OCI-LY7 (cell line): Measurements from ENCODE around the gene ZBTB40. TPM values are rescaled to one million over a fixed set of nuclear protein-coding genes. Genes with fewer than 3 reads are reported as not detected.

Experiments used
- BruUV-seq: library from RNA; stranded (reverse); fragments of 400-500 nt; replicated peaks from 2 replicates; lab custom pipeline; 2021; lab: Mats Ljungman, UMichigan
- CTCF ChIA-PET: fragments of 300-600 bp; sonication (Branson Sonifier 250); formaldehyde crosslinking; loops from one replicate; lab custom pipeline; 2022; ENCODE audit warnings: antibody characterized with exemption; ENCODE audit not compliant: unreplicated experiment; lab: Charles Lee
- POLR2A ChIA-PET: fragments of 300-600 bp; sonication (Branson Sonifier 250); formaldehyde crosslinking; loops from one replicate; lab custom pipeline; 2022; ENCODE audit warnings: antibody characterized with exemption; lab: Charles Lee
- DNase-seq: peaks from one replicate; pipeline ENCODE4 v3.0.0-alpha.2; 2015; ENCODE audit warnings: low spot score
- H2AFZ ChIP-seq: fragments of 200-600 bp; sonication (generic), shearing (Covaris generic); 2 replicates; pipeline ENCODE4 v1.6.1; 2014; ENCODE audit warnings: mild to moderate bottlenecking, antibody characterized with exemption, low read length, moderate library complexity
- H3K27ac ChIP-seq: fragments of 200-600 bp; sonication (generic); 2 replicates; pipeline ENCODE4 v1.5.1; 2014; ENCODE audit warnings: mixed run types, low read depth, mild to moderate bottlenecking, moderate library complexity, low read length, inconsistent platforms; ENCODE audit not compliant: poor library complexity, severe bottlenecking
- H3K36me3 ChIP-seq: fragments of 200-600 bp; sonication (generic); 2 replicates; pipeline ENCODE4 v1.6.1; 2014; ENCODE audit warnings: mild to moderate bottlenecking, antibody characterized with exemption, low read length, moderate library complexity, mixed read lengths; ENCODE audit not compliant: insufficient read depth
- H3K4me1 ChIP-seq: fragments of 200-600 bp; sonication (generic); 2 replicates; pipeline ENCODE4 v1.5.1; 2014; ENCODE audit warnings: mild to moderate bottlenecking, low read length; ENCODE audit not compliant: insufficient read depth, poor library complexity, severe bottlenecking
- H3K4me2 ChIP-seq: fragments of 200-600 bp; sonication (generic); 2 replicates; pipeline ENCODE4 v1.6.1; 2014; ENCODE audit warnings: mild to moderate bottlenecking, low read length
- H3K4me3 ChIP-seq: fragments of 200-600 bp; sonication (generic); 2 replicates; pipeline ENCODE4 v1.5.1; 2014; ENCODE audit warnings: mild to moderate bottlenecking, low read depth, low read length; ENCODE audit not compliant: poor library complexity, severe bottlenecking
- H3K79me2 ChIP-seq: fragments of 200-600 bp; sonication (generic); 2 replicates; pipeline ENCODE4 v1.6.1; 2016; ENCODE audit warnings: low read depth, mild to moderate bottlenecking, low read length, moderate library complexity, mixed read lengths; ENCODE audit not compliant: insufficient read depth
- H3K9me2 ChIP-seq: fragments of 200-600 bp; sonication (generic); 2 replicates; pipeline ENCODE4 v1.6.1; 2016; ENCODE audit warnings: mild to moderate bottlenecking, low read length, mixed read lengths; ENCODE audit not compliant: insufficient read depth
- H3K9me3 ChIP-seq: fragments of 200-600 bp; sonication (generic); 2 replicates; pipeline ENCODE4 v1.6.1; 2014; ENCODE audit warnings: mild to moderate bottlenecking, mixed run types, low read length, mixed read lengths
- H4K20me1 ChIP-seq: fragments of 200-600 bp; sonication (generic); 2 replicates; pipeline ENCODE4 v1.6.1; 2014; ENCODE audit warnings: mild to moderate bottlenecking, antibody characterized with exemption, low read length, moderate library complexity, mixed read lengths; ENCODE audit not compliant: insufficient read depth
- CTCF ChIP-seq: fragments of 200-600 bp; sonication (generic); conservative IDR thresholded peaks from 2 replicates; pipeline ENCODE4 v1.5.1; 2014; ENCODE audit warnings: mild to moderate bottlenecking, antibody characterized with exemption, low read length, moderate library complexity, mixed read lengths
- EZH2phosphoT487 ChIP-seq: fragments of 200-600 bp; sonication (generic); IDR thresholded peaks from 2 replicates; pipeline ENCODE4 v1.6.1; 2018; ENCODE audit warnings: low read depth, borderline replicate concordance, mild to moderate bottlenecking, mixed run types, antibody characterized with exemption, low read length, moderate library complexity, mixed read lengths
- intact Hi-C: fragments of 100-400 bp; cut with micrococcal nuclease; formaldehyde crosslinking; loops from one replicate; pipeline ENCODE4 v1.10.0; 2022; ENCODE audit not compliant: unreplicated experiment
- total RNA-seq, 2 experiments: library from RNA; depleted of rRNA in 1 of 2; stranded (reverse); fragments of >200 nt in 1 of 2; shearing (Covaris generic) in 1 of 2; gene quantifications; 2 replicates each; pipeline ENCODE4 v1.2.3, GENCODE V29; 2014 to 2022

ZBTB40 gene
- total RNA-seq, 2 experiments from 2014 or later, result 16.6 to 17.3 TPM

GRCh38 chr1:22494144-22494543 lies 42.5 kb downstream of the ZBTB40 start:
- H3K4me2 ChIP-seq, result no peak overlapping the region
- no peak for TF ChIP-seq CTCF
- no peak for TF ChIP-seq EZH2phosphoT487
- no peaks in the 10 kb centered on the region for H3K4me1 ChIP-seq
- H2AFZ ChIP-seq, result no peak overlapping the region
- CTCF ChIA-PET, result no interaction called here
- no peak overlapping the region for H3K27ac ChIP-seq
- H3K9me2 ChIP-seq, result no peaks in the 10 kb centered on the region
- no peaks in the 10 kb centered on the region for H4K20me1 ChIP-seq
- no peaks in the 10 kb centered on the region for H3K79me2 ChIP-seq
- intact Hi-C loops, result no loop called here
- DNase-seq, result peak; percentile 4
- no TSS peak for BruUV-seq
- no peak overlapping the region for H3K4me3 ChIP-seq
- POLR2A ChIA-PET, result interaction anchor here (0.6 to 0.8 kb wide), 2 partner anchors 18 to 1392 kb away, joined by 3 read pairs; no protein-coding TSS in a partner anchor
- peaks cover 8% of the 10 kb centered on the region; the same call in 1 of the 2 replicates for H3K36me3 ChIP-seq
- H3K9me3 ChIP-seq, result no peaks in the 10 kb centered on the region

DNA sequence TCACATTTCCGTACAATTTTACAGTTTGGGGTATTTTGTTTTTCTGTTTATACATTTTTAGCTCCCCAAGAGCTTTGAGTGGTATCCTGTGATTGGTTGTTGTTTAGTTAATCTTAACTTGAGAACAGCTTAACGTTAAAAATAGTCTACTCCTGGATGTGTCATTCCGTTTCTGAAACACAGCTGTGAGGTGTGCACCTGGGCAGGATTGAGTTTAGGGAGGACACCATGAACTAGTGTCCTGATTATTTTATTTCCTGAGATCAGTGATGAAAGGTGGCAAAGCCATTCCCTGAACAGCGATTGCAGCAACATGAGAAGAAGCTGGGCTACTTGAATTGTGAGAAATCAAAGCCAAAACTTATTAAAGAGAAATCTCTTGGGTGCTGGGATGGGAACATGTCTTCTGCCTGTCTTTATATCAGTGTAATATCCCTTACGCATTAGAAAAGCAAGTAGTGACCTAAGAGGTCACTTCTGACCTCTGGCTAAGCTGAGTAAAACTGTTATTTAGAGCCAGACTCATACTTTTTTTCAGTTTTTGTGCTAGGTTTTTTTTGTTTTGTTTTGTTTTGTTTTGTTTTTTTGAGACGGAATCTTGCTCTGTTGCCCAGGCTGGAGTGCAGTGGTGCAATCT lies 43.4 kb downstream of the ZBTB40 start:
- H3K9me2 ChIP-seq, result no peaks in the 10 kb centered on the region
- H2AFZ ChIP-seq, result no peak overlapping the region
- intact Hi-C loops, result no loop called here
- CTCF ChIA-PET, result no interaction called here
- BruUV-seq, result no TSS peak
- no peaks in the 10 kb centered on the region for H4K20me1 ChIP-seq
- H3K79me2 ChIP-seq, result no peaks in the 10 kb centered on the region
- peaks cover 8% of the 10 kb centered on the region; the same call in 1 of the 2 replicates for H3K36me3 ChIP-seq
- no peak overlapping the region for H3K4me3 ChIP-seq
- no peak overlapping the region for H3K27ac ChIP-seq
- POLR2A ChIA-PET, result interaction anchor here (0.8 to 1.2 kb wide), 2 partner anchors 9 to 17 kb away, joined by 3 read pairs; no protein-coding TSS in a partner anchor
- no peak for DNase-seq
- no peak for TF ChIP-seq EZH2phosphoT487
- TF ChIP-seq CTCF, result no peak
- no peaks in the 10 kb centered on the region for H3K4me1 ChIP-seq
- H3K9me3 ChIP-seq, result no peaks in the 10 kb centered on the region
- H3K4me2 ChIP-seq, result no peak overlapping the region

DNA sequence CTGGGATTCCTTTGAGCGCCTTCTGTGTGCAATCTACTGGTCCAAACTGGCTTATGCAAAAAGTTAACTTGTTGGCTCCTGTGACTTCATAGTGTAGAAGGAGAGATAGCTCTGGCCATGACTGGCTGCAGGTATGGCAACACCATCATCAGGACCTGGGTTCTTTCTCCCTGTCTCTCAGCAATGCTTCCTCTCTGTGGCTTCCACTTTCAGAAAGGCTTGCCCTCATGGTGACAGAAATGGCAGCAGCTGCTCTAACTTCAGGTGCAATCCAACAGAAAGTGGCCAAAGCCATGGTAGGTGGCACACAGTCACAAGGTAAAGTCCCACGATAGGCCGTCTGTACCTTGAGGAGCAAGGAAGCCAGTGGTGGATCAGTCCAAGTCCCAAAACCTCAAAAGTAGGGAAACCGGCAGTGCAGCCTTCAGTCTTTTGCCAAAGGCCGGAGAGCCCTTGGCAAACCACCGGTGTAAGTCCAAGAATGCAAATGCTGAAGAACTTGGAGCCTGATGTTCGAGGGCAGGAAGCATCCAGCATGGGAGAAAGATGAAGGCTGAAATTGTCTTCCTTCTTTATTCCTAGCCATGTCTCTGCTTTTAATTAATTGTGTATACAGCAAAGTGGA lies 45.0 kb downstream of the ZBTB40 start:
- no peaks in the 10 kb centered on the region for H3K9me3 ChIP-seq
- H3K4me2 ChIP-seq, result no peak overlapping the region
- H3K27ac ChIP-seq, result no peak overlapping the region
- intact Hi-C loops, result no loop called here
- no peak for TF ChIP-seq CTCF
- no peak for TF ChIP-seq EZH2phosphoT487
- H2AFZ ChIP-seq, result no peak overlapping the region
- H4K20me1 ChIP-seq, result no peaks in the 10 kb centered on the region
- H3K79me2 ChIP-seq, result no peaks in the 10 kb centered on the region
- BruUV-seq, result no TSS peak
- no peaks in the 10 kb centered on the region for H3K4me1 ChIP-seq
- no peaks in the 10 kb centered on the region for H3K9me2 ChIP-seq
- POLR2A ChIA-PET, result no interaction called here
- peaks cover 8% of the 10 kb centered on the region; the same call in 1 of the 2 replicates for H3K36me3 ChIP-seq
- DNase-seq, result no peak
- CTCF ChIA-PET, result no interaction called here
- H3K4me3 ChIP-seq, result no peak overlapping the region
